Hepatocyte (in vitro differentiated cells): ENCODE data around the gene HOXB6.

ENCODE experiments used
- CTCF ChIP-seq: fragments of 200-600 bp; sonication (generic); IDR thresholded peaks from 2 replicates; pipeline ENCODE4 v1.5.1; 2016; ENCODE audit warnings: antibody characterized with exemption, mild to moderate bottlenecking; ENCODE audit not compliant: poor library complexity
- EZH2phosphoT487 ChIP-seq: fragments of 200-600 bp; sonication (generic); IDR thresholded peaks from one replicate; pipeline ENCODE4 v1.6.1; 2018; ENCODE audit warnings: antibody characterized with exemption, mild to moderate bottlenecking, low read depth, moderate library complexity; ENCODE audit not compliant: unreplicated experiment, severe bottlenecking

- TF ChIP-seq CTCF: no peak
- TF ChIP-seq EZH2phosphoT487: no peak
Measured at GRCh38 chr17:48591255-48592056, 13.3 kb downstream of the HOXB6 start.
